Body of pancreas (tissue), 4 donors: Measurements from ENCODE around the gene E2F2. TPM values are rescaled to one million over a fixed set of nuclear protein-coding genes. Genes with fewer than 3 reads are reported as not detected.

Source experiments
- ATAC-seq: fragments of 150-250 bp; one replicate; pipeline ENCODE4 v1.9.1; 2016
- DNase-seq, 4 donors: peaks; one replicate each; pipeline ENCODE4 v3.0.0-alpha.2; 2019
- H3K27ac ChIP-seq, 4 donors: fragments of 200-600 bp; sonication (generic); 1 replicate in 3 of 4; 2 replicates in 1 of 4; pipeline versions ENCODE4 v1.5.1 to v1.6.1; 2016 to 2019; ENCODE audit warnings: mild to moderate bottlenecking in 1 of 4, mixed read lengths in 1 of 4, moderate library complexity in 1 of 4
- H3K27me3 ChIP-seq, 2 donors: fragments of 200-600 bp; sonication (generic); one replicate each; pipeline ENCODE4 v1.6.0; 2016; ENCODE audit warnings: mild to moderate bottlenecking in 1 of 2
- H3K36me3 ChIP-seq, 2 donors: fragments of 200-600 bp; sonication (generic); replicated peaks in 1 of 2; 2 replicates each; pipeline ENCODE4 v1.5.1; 2016; ENCODE audit warnings: low read depth in 2 of 2; ENCODE audit not compliant: insufficient read depth in 1 of 2
- H3K4me1 ChIP-seq: fragments of 200-600 bp; sonication (generic); one replicate; pipeline ENCODE4 v1.6.0; 2016
- H3K4me3 ChIP-seq, 2 donors: fragments of 200-600 bp; sonication (generic); 1 replicate in 1 of 2; 2 replicates in 1 of 2; pipeline ENCODE4 v1.5.1; 2016 to 2019
- H3K9me3 ChIP-seq, 3 donors: fragments of 200-600 bp; sonication (generic); 1 replicate in 2 of 3; 2 replicates in 1 of 3; pipeline ENCODE4 v1.5.1; 2016
- POLR2A ChIP-seq, 3 donors: fragments of 450-650 bp; IDR thresholded peaks; one replicate each; pipeline ENCODE4 v1.6.1; 2016; ENCODE audit warnings: antibody characterized with exemption in 3 of 3, mild to moderate bottlenecking in 2 of 3
- WGBS, 2 donors: methylation state at CpG; one replicate each; pipeline ENCODE4 v1.1.5; 2017; 5-methylcytosine and 5-hydroxymethylcytosine counted together
- intact Hi-C: fragments of 100-400 bp; cut with DNase I; formaldehyde crosslinking; loops from one replicate; pipeline ENCODE4 v1.15.1; 2023
- total RNA-seq, 2 donors: library from RNA; depleted of rRNA; stranded (reverse); fragments of >200 nt; gene quantifications; one replicate each; pipeline ENCODE4 v1.1.0, GENCODE V29; 2016
- TF ChIP-seq, protein P1 (sequence below), 7 experiments: fragments of 450-650 bp in 4 of 7; fragments of 200-600 bp in 3 of 7; sonication (generic) in 3 of 7; IDR thresholded peaks; one replicate each; pipeline ENCODE4 v1.5.1; 2016 to 2019; ENCODE audit warnings: antibody characterized with exemption in 7 of 7

The E2F2 gene
- total RNA-seq, 2 donors from 2014 or later, result under 0.01 TPM; not detected in 1

DNA sequence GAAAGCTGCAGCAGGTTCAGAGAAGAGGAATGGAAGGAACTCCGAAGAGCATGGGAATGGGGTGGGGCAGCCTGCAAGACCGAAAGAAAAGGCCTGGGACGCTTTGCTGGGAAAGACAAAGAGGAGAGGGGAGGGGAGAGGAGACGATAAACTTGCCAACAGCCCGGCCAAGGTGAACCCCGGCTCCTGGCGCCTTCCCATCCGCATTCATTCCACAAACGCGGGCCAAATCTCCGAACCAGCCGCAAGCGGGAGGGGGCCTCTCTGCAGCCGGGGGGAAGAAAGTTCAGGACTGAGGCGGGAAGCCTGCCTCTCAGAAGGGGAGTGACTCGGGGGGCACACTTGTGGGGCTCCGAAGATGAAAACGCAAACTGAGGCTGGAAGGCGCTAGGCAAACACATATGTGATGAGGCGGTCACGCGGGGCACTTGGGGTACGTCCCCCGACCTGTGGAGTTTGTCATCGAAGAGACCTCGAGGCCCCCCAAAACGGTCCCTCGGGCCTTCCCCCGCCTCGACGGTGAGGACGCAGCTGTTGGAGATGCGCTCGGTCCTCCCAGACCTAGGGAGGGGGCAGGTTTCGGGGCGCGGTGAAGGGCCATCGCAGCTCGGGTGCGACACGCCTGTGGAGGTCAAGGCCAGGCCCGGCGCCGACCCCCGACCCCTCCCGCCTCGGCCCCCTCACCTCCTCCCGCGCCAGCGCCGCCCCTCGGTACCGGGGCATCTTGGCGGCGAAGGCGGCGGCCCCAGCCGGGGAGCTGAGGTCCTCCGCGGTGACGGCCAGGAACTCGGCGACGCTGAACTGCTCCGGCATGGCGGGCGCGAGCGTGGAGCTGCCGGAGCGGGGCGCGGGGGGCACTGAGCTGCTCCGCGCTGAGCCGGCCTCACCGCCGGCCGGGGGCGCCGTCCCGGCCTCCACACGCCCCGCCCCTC lies 47.4 kb downstream of the E2F2 start, which contains the start of gene ASAP3:
TSS of gene ASAP3 (minus strand) at position 859 of the 932 bp plus-strand sequence. CDS start at position 813, 46 bp downstream.
- ATAC-seq (peak; percentile 14), DNase-seq (peak; percentile 57 to 73 (median 62))
- Histone ChIP-seq H3K36me3 (no peaks in the 10 kb centered on the region), H3K9me3 (no peaks in the 10 kb centered on the region), H3K4me3 (peak within 1 kb of the TSS; percentile 87 to 90), H3K27ac (peak within 1 kb of the TSS; percentile 74 to 93 (median 84)), H3K27me3 (no peaks in the 10 kb centered on the region), H3K4me1 (peaks cover 60% of the 10 kb centered on the region)
- intact Hi-C loops, result no loop called here
- TF ChIP-seq, protein P1, sequence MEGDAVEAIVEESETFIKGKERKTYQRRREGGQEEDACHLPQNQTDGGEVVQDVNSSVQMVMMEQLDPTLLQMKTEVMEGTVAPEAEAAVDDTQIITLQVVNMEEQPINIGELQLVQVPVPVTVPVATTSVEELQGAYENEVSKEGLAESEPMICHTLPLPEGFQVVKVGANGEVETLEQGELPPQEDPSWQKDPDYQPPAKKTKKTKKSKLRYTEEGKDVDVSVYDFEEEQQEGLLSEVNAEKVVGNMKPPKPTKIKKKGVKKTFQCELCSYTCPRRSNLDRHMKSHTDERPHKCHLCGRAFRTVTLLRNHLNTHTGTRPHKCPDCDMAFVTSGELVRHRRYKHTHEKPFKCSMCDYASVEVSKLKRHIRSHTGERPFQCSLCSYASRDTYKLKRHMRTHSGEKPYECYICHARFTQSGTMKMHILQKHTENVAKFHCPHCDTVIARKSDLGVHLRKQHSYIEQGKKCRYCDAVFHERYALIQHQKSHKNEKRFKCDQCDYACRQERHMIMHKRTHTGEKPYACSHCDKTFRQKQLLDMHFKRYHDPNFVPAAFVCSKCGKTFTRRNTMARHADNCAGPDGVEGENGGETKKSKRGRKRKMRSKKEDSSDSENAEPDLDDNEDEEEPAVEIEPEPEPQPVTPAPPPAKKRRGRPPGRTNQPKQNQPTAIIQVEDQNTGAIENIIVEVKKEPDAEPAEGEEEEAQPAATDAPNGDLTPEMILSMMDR (IDR thresholded peaks at IDR 0.05), result peak in 6 of 7 experiments; percentile 3 to 37 (median 15)
- peak in 2 of 3 donors; percentile 26 to 59 for TF ChIP-seq POLR2A (IDR thresholded peaks at IDR 0.05)
- 0 to 1% methylated on average over 17 to 75 of the region's 84 CpGs for WGBS, 2 donors

DNA sequence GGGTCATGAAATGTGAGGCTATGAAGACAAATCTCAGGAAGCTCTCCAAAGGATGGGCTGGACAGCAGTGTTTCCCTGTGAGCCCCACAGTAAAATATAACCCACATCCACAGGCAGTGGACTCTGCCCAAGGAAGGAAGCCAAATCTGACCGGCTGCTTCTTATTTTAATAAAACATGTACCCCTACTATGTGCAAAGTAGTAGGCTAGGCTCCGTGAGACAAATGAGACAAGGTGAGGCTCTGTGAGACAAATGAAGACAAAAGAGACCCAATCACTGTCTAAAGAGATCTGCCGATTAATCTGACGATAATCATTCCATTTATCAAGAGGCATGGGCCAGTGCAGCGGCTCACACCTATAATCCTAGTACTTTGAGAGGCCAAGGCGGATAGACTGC lies 49.1 kb downstream of the E2F2 start:
- no peaks in the 10 kb centered on the region for H3K36me3 ChIP-seq
- no peak overlapping the region for H3K27ac ChIP-seq
- no peak for ATAC-seq
- intact Hi-C loops, result no loop called here
- no peak for DNase-seq
- H3K9me3 ChIP-seq, result no peaks in the 10 kb centered on the region
- no peaks in the 10 kb centered on the region for H3K27me3 ChIP-seq
- H3K4me1 ChIP-seq, result peaks cover 63% of the 10 kb centered on the region
- H3K4me3 ChIP-seq, result no peak overlapping the region
- 93 to 97% methylated on average over 6 of the region's 6 CpGs for WGBS, 2 donors
- TF ChIP-seq POLR2A (IDR thresholded peaks at IDR 0.05), result no peak
- TF ChIP-seq, protein P1 (IDR thresholded peaks at IDR 0.05), result no peak

DNA sequence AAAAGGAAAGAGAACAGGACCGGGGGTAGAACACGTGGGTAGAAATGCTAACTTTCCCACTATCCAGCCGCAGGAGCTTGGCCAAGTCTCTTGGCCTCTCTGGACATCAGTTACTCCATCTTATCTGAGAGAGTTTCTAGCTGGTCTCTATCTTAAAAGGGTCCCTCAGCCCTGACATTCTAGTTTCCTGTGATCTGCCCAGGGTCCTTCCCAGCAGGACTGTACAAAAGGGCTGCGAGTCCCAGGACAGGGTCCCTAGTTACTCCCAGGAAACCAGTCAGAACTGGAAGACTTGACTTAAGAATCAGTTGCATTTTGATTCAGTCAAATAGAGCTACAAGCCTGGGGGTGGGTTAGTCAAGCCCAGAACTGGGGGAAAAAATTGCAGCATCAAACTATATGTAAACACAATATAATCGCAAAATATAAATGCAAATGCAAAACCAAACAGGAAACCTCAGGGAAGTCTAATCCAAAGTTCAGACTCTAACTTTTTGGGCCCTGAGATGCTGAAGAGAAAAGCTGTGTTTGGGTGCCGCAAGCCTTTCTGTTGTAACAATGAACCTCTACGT lies 49.9 kb downstream of the E2F2 start:
- Histone ChIP-seq H3K36me3 (no peaks in the 10 kb centered on the region), H3K4me1 (peaks cover 63% of the 10 kb centered on the region), H3K27me3 (no peaks in the 10 kb centered on the region), H3K27ac (peak overlapping the region in 2 of 4 donors; percentile 5 to 56), H3K4me3 (no peak overlapping the region), H3K9me3 (no peaks in the 10 kb centered on the region)
- ATAC-seq, result no peak
- WGBS, 2 donors, result 70 to 80% methylated on average over 7 of the region's 7 CpGs
- no peak for TF ChIP-seq POLR2A (IDR thresholded peaks at IDR 0.05)
- TF ChIP-seq, protein P1 (IDR thresholded peaks at IDR 0.05), result no peak
- intact Hi-C loops, result no loop called here
- no peak for DNase-seq

DNA sequence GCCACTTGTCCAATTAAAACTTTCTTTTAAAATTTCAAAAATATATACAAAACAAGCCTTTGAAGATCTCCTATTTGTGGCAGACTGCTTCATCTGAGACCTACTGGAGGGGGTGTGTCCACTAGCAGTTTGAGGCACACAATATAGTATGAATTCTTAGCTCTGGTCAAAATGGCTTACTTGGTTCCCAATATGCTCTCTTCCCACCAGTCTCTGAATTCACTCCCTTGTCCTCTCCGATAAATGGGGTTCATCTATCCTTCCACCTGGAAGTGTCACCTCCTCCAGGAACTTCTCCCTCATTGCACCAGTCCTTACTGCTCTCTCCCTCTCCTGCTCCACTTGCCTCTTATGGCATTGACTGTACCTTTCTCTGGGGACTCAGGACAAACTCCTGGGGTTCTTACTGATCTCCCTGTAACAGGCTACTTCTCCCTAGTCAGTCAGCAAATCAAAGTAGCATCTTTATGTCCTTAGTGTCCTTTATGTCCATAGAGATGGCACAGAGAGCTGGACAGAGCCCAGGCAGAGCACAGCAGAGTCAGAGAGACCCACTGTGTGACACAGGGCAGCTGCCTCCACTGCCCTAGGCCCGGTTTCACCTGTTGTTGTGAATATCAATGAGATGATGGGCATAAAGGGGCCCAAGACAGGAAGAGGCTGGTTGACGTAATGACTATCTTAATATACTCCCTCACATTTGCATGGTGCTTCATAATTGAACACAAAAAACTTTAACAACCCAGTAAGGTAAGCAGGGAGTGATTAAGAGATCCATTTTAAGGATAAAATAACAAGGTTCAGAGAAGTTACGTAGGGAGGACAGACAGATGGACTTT lies 50.6 kb downstream of the E2F2 start:
- Histone ChIP-seq H3K9me3 (no peaks in the 10 kb centered on the region), H3K4me1 (peaks cover 58% of the 10 kb centered on the region), H3K27ac (peak overlapping the region in 3 of 4 donors; percentile 5 to 86 (median 56)), H3K27me3 (no peaks in the 10 kb centered on the region), H3K4me3 (no peak overlapping the region), H3K36me3 (no peaks in the 10 kb centered on the region)
- DNase-seq (no peak), ATAC-seq (no peak)
- intact Hi-C loops, result no loop called here
- no peak for TF ChIP-seq POLR2A (IDR thresholded peaks at IDR 0.05)
- TF ChIP-seq, protein P1 (IDR thresholded peaks at IDR 0.05), result no peak
- WGBS, 2 donors, result 85 to 87% methylated on average over 4 of the region's 4 CpGs
